ENCODE results near the gene ABLIM3.

GRCh38 chr5:149254506-149254905 is 113.2 kb downstream of the ABLIM3 start:
- TF ChIP-seq, protein P1, sequence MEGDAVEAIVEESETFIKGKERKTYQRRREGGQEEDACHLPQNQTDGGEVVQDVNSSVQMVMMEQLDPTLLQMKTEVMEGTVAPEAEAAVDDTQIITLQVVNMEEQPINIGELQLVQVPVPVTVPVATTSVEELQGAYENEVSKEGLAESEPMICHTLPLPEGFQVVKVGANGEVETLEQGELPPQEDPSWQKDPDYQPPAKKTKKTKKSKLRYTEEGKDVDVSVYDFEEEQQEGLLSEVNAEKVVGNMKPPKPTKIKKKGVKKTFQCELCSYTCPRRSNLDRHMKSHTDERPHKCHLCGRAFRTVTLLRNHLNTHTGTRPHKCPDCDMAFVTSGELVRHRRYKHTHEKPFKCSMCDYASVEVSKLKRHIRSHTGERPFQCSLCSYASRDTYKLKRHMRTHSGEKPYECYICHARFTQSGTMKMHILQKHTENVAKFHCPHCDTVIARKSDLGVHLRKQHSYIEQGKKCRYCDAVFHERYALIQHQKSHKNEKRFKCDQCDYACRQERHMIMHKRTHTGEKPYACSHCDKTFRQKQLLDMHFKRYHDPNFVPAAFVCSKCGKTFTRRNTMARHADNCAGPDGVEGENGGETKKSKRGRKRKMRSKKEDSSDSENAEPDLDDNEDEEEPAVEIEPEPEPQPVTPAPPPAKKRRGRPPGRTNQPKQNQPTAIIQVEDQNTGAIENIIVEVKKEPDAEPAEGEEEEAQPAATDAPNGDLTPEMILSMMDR (IDR thresholded peaks at IDR 0.05 in 2 of 3, conservative IDR thresholded peaks at IDR 0.05 in 1 of 3; ENCODE audit: borderline replicate concordance in 1 of 3, insufficient read depth in 1 of 3, low read depth in 2 of 3, low read length in 2 of 3), result no peak
- TF ChIP-seq EZH2phosphoT487 (IDR thresholded peaks at IDR 0.05; ENCODE audit: borderline replicate concordance) (no peak), RAD21 (IDR thresholded peaks at IDR 0.05; ENCODE audit: low read depth) (no peak), ATF3 (IDR thresholded peaks at IDR 0.05) (no peak), ZNF274 (IDR thresholded peaks at IDR 0.05; ENCODE audit: low read depth, low read length) (no peak), SP1 (IDR thresholded peaks at IDR 0.05; ENCODE audit: low read depth) (no peak)

All from HCT116 (cell line).